IPS-11a (cell line): ENCODE measurements around the gene KANK2.
A peak's percentile ranks its signal among the peaks of the same experiment; 100 is the strongest.
"Not testable (repeated sequence)": the region's sequence is repeated elsewhere in the genome, so short reads cannot be mapped to it uniquely, and the experiment has no call there.

ENCODE experiments used
- H3K4me3 ChIP-seq: one replicate; pipeline ENCODE4 v1.5.1; 2013; ENCODE audit warnings: low read depth, low read length, control low read depth

Gene KANK2

GRCh38 chr19:11142528-11143171, 54.7 kb downstream of the KANK2 start:
- H3K4me3 ChIP-seq, result no peak overlapping the region

- H3K4me3 ChIP-seq, result no peak overlapping the region
These were observed 55.3 kb downstream of the KANK2 start for GRCh38 chr19:11141937-11142527.

GRCh38 chr19:11140896-11141295, 56.4 kb downstream of the KANK2 start:
- no peak overlapping the region for H3K4me3 ChIP-seq

- not testable (repeated sequence) for H3K4me3 ChIP-seq
These were observed 57.3 kb downstream of the KANK2 start for GRCh38 chr19:11140023-11140538.

GRCh38 chr19:11138601-11139300, 58.6 kb downstream of the KANK2 start:
- H3K4me3 ChIP-seq, result no peak overlapping the region

GRCh38 chr19:11137542-11138384, 59.6 kb downstream of the KANK2 start:
- peak overlapping the region; percentile 17 for H3K4me3 ChIP-seq

- H3K4me3 ChIP-seq, result no peak overlapping the region
These were observed 60.8 kb downstream of the KANK2 start for GRCh38 chr19:11136400-11137101.

- no peak overlapping the region for H3K4me3 ChIP-seq
These were observed 65.9 kb downstream of the KANK2 start for GRCh38 chr19:11131471-11131870.

GRCh38 chr19:11130824-11131455, 66.4 kb downstream of the KANK2 start:
- no peak overlapping the region for H3K4me3 ChIP-seq

- H3K4me3 ChIP-seq, result no peak overlapping the region
These were observed 69.4 kb downstream of the KANK2 start for GRCh38 chr19:11127905-11128304.

- H3K4me3 ChIP-seq, result no peak overlapping the region
These were observed 71.2 kb downstream of the KANK2 start for GRCh38 chr19:11125994-11126685.

GRCh38 chr19:11124157-11124556, 73.2 kb downstream of the KANK2 start:
- H3K4me3 ChIP-seq, result not testable (repeated sequence)

- no peak overlapping the region for H3K4me3 ChIP-seq
These were observed 74.2 kb downstream of the KANK2 start for GRCh38 chr19:11123114-11123513.

GRCh38 chr19:11121963-11122362, 75.4 kb downstream of the KANK2 start:
- H3K4me3 ChIP-seq, result not testable (repeated sequence)

GRCh38 chr19:11116507-11116906, 80.8 kb downstream of the KANK2 start:
- no peak overlapping the region for H3K4me3 ChIP-seq

- no peak overlapping the region for H3K4me3 ChIP-seq
These were observed 81.4 kb downstream of the KANK2 start for GRCh38 chr19:11115895-11116446.

- H3K4me3 ChIP-seq, result no peak overlapping the region
These were observed 82.3 kb downstream of the KANK2 start for GRCh38 chr19:11115042-11115441.
